ENCODE data around the gene PTRH1.

DNA sequence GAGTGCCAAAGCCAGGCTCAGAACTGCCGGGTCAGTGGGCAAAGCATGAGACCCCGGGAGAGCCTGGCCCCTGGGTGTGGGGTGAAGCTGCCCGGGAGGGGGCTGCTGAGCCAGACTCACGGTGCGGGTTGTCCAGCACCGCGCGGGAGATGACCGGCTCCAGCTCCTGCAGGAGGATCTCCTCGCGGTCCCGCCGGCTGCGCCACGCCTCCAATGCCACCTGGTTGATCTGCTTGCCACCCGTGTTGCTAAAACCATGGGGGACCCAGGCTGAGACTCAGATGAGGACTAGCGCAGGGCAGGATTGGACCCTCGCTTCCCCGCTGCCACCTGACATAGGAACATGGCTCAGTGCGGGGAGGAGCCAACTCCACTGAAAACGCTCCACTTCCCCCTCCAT lies 17.0 kb upstream of the PTRH1 start:
- TF ChIP-seq, protein P1, sequence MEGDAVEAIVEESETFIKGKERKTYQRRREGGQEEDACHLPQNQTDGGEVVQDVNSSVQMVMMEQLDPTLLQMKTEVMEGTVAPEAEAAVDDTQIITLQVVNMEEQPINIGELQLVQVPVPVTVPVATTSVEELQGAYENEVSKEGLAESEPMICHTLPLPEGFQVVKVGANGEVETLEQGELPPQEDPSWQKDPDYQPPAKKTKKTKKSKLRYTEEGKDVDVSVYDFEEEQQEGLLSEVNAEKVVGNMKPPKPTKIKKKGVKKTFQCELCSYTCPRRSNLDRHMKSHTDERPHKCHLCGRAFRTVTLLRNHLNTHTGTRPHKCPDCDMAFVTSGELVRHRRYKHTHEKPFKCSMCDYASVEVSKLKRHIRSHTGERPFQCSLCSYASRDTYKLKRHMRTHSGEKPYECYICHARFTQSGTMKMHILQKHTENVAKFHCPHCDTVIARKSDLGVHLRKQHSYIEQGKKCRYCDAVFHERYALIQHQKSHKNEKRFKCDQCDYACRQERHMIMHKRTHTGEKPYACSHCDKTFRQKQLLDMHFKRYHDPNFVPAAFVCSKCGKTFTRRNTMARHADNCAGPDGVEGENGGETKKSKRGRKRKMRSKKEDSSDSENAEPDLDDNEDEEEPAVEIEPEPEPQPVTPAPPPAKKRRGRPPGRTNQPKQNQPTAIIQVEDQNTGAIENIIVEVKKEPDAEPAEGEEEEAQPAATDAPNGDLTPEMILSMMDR (IDR thresholded peaks at IDR 0.05) = no peak
- no peak for TF ChIP-seq POLR2A (IDR thresholded peaks at IDR 0.05)

Data from adrenal gland (tissue), 5 donors.